Measurements from ENCODE around the gene CACHD1.

CACHD1 gene

GRCh38 chr1:64523413-64524337 is 53.7 kb downstream of the CACHD1 start:
- no peak for DNase-seq

DNA sequence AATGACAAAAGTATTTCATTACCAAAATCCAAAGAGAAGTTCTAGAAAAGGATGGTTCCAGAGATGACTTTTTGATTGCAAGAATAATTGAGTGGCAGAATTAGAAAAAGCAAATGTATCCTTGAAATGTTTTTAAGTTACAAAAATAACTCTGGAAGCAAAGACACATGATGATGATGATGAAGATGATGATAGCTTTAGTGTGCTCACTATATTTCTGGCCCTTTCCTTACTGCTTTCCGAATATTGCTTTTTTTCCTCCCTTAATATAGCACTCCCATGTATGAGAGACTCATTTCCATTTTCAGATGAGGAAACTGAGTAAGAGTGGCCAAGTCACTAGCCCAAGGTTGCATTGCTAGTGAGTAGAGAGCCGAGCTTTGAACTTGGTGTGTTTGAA is 54.7 kb downstream of the CACHD1 start:
- DNase-seq, result no peak

DNA sequence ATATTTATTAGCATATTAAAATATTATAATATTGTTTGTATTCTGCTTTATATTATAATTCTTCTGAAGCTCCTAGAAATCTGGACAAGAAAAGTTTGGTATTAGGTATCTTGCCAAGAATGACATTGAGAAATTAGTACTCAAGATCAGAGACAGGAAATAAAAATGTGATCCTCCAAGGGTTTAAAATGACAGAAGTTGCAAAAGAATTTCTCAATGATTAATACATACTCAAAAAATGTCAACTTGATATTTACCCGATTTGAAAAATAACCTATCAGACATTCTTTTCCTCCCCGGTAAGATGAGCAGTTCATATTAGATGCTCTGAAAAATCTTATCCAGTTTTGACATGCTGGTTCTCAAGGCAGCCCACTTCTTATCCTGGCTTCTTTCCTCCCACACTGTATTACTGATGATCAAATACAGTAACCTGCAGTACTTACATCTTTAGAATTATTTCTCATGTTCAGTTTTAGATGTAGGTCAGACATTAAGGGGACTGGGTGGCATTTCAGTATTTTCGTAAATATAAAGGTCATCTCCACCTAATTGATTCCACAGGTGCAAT is 55.3 kb downstream of the CACHD1 start:
- no peak for DNase-seq

GRCh38 chr1:64526312-64526711 is 56.4 kb downstream of the CACHD1 start:
- no peak for DNase-seq

GRCh38 chr1:64527165-64527564 is 57.2 kb downstream of the CACHD1 start:
- no peak for DNase-seq

DNA sequence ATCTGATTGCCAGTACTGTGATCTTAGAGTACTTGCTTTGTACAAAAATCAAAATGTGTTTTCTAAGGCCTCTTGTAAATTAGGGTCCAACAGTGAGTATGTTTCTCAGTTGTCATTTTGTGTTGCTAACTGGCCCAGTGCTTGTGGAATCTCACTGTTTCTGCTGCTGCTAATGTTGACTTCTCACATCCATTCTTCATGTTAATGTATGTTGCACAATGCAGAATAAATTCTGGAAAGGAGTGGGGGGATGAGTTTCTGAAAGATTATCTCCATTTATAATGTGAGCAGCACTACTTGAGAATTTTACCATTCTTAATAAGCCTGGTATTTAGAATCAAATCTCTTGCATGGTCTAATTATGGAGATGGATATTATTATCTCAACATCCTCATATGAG is 57.9 kb downstream of the CACHD1 start:
- DNase-seq, result no peak

DNA sequence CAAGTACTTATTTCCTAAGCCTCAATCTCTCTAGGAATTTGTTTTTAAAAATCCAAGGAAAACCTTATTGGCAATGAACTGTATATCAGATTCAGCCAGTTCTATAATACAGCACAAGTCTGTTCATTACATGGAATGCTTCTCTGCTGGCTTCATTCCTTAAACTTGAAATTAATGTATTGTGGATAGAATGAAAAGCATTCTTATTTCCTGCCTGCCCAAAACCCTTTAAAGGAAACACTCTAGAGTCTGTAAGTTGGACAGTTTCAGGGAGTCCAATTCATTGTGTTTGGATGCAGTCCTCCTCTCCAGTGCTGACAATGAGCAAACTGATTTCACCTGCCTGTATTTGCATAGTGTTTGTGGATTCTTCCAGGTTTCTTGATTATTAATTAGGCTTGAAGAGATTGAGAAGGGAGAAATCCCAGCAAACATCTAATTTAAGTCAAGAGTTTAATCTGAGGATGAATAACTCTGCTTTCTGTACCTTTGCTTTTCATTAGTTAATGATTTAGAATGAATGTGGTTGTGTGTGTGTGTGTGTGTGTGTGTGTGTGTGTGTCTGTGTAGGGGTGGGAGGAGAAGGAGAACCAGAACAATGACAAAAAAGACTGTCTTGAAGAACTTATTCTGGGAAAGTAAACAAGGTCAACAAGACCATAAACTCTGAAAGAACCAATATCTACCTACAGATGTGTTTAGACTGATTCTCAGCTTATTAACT is 61.2 kb downstream of the CACHD1 start:
- DNase-seq, result no peak

GRCh38 chr1:64532646-64533045 is 62.7 kb downstream of the CACHD1 start:
- DNase-seq, result no peak

GRCh38 chr1:64535938-64536835 is 66.3 kb downstream of the CACHD1 start:
- DNase-seq, result no peak

DNA sequence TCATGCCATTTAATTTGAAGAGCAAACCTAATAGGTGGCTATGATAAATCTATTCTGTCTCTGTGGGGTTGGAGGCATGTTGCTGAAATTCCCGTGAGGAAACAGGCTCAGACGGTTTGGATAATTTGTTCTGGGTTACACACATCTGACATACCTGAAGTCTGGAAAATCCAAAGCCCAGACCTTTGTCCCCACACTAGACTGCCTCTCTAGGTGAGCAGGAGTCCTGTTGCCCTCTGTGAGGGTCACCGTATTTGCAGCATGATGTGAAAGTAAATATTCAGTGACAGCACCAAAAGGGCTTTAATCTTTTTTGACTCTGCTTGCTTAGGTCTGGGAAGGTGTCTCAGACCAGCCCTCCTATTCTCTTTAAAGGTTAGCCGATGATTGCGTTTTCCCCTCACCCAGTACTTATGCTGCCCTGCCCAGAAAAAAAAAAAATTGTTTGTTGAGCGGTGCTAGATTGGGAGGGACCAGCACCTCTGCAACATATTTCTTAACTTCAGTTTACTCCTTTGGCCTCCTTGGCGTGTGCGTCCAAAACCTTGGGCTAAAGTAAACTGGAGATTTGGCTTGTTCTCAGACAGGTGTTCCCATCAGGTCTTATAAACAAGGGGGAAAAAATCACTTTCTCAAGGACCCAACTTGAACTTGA is 67.0 kb downstream of the CACHD1 start:
- no peak for DNase-seq

GRCh38 chr1:64537942-64538341 is 68.0 kb downstream of the CACHD1 start:
- no peak for DNase-seq

GRCh38 chr1:64538389-64538788 is 68.5 kb downstream of the CACHD1 start:
- DNase-seq, result no peak

- DNase-seq, result no peak
Measured at GRCh38 chr1:64539289-64539688, 69.4 kb downstream of the CACHD1 start.

DNA sequence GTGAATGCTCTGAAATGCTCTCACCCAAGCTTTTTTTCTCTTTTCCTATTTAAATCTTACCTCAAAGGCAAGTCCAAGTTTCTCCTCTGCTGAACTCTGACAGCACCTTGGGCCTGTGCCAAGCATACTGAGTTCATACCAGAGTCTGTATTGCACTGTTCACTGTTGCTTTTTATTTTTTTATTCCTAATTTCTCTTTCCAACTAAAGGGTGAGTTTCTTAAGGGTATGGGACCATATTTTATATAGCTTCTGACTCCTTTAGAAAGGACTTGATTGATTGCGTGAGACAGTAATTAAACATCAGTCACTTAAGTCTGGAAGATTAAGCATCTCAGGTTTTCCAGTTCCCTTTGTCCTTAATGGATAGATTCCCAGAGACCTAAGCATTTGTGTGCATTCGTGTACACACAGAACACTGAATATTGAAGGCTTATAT is 69.9 kb downstream of the CACHD1 start:
- DNase-seq, result peak; percentile 52

GRCh38 chr1:64540265-64540791 is 70.4 kb downstream of the CACHD1 start:
- DNase-seq, result peak; percentile 54

- no peak for DNase-seq
Measured at GRCh38 chr1:64542118-64542517, 72.2 kb downstream of the CACHD1 start.

GRCh38 chr1:64543831-64544230 is 73.9 kb downstream of the CACHD1 start:
- no peak for DNase-seq

GRCh38 chr1:64545118-64545843 is 75.4 kb downstream of the CACHD1 start:
- no peak for DNase-seq

DNA sequence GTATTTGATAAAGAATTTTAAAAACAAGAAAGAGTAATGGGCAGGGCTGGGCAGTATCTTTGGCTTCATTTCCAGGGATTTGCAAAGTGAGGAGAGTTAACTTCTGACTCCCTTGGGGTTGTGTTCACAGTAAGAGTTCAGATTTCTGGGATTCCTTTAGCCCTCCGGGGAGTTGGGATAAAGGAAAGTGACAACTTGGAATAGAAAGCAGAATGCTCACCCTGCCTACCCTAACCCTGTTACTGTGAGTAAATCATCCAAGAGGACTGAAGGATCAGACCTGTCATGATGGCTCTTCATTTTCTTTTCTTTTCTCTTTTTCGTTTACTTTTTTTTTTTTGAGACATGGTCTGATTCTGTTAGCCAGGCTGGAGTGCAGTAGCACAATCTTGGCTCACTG is 76.1 kb downstream of the CACHD1 start:
- DNase-seq, result no peak

DNA sequence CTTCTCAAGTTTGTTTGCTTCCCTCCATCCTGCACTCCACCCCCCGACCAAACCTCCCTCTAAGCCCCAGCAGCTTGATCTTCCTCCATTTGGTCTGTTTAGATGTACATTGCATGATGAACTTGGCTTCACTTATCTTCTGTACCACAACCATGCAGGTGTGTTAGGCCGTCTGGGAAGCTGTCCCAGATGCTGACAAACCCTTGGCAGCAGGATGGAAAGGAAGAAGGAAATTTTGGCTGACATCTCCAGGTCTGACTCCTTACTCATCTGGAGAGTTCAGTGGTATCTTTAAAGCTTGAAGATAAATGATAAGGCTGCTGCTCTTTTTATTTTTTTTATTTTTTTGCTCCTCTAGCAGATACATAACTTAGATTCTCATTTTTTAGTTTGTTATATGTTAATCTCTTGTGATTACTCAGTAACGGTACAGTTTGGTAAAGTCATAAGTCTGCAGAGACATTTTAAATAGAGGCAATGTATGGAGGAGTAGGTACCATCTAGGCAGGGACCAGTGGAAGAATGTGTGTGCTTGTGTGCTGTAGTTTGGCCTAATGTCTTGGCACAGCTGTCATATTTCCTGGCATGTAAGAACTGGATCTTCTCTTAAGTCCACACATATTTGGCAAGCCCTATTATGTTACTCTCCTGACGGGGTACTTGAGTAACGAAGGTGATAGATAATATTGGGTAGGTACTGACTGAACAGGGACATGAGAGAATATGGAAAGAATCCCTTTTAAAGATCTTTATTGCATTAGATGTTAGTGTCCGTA is 79.7 kb downstream of the CACHD1 start:
- DNase-seq, result no peak
